GM18526 (cell line): ENCODE measurements around the gene MIEF2.

ENCODE experiments used
- POLR2A ChIP-seq: IDR thresholded peaks from 3 replicates; pipeline ENCODE4 v1.6.1; 2011; ENCODE audit not compliant: insufficient read length; ENCODE audit errors: extremely low read depth

The MIEF2 gene

DNA sequence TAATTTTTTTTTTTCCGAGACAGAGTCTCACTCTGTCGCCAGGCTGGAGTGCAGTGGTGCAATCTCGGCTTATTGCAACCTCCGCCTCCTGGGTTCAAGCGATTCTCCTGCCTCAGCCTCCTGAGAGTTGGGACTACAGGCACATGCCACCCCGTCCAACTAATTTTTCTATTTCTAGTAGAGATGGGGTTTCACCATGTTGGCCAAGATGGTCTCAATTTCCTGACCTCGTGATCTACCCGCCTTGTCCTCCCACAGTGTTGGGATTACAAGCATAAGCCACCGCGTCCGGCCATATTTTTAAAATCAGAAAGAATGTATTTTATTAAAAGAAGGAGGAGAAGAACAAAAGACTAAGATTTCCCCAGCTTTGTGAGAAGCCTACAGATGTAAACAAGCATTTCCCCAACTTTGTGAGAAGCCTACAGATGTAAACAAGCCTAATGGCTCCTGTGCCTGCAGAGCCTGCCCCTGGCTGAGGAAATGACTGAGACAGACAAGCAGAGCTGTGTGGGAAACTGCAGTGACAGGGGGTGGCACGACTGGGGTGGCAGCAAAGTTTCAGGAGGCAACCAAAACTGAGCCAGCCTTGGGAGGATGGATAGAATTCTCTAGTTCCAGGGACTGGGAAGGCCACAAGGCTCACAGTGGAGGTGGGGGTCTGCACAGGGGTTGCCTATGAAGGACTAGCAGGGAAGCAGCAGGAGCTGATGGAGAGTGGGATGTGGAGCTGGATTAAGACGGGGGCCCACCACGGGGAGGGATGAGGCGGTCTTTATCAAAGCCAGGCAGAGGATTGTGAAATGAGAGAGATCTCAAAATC is 31.5 kb downstream of the MIEF2 start:
- TF ChIP-seq POLR2A = no peak

DNA sequence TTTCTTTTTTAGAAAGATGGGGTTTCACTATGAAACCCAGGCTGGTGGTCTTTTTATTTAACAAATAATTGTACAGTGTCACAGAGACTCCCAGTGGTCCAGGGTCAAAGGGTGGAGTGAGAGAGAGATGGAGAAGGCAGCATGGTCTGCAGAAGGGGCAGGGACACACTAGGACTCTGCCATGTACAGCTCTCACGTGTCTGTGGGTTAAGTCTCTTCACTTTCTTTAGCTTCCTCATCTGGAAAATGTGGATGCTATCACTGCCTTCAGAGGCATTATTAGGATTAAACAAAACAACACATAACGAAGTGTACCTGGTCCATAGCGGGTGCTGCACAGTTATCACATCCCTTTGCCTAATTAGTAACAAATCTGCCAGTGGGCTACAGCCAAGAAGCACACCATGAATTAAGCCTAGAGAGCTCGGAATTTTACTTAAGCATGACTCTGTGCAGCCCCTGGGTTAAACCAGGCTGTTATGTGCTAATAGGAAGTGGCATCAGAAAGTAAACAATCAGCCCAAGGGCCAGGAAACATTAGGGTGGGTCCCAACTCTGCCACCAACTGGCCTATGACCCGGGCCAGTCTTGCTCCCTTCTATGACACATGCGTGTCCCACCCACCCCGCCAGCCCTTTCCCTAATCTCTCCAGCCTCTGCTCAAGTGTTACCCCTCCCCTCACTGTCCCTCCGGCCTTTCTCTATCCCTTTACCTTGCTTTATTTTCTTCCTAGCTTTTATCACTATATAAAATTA is 40.4 kb downstream of the MIEF2 start:
- no peak for TF ChIP-seq POLR2A

DNA sequence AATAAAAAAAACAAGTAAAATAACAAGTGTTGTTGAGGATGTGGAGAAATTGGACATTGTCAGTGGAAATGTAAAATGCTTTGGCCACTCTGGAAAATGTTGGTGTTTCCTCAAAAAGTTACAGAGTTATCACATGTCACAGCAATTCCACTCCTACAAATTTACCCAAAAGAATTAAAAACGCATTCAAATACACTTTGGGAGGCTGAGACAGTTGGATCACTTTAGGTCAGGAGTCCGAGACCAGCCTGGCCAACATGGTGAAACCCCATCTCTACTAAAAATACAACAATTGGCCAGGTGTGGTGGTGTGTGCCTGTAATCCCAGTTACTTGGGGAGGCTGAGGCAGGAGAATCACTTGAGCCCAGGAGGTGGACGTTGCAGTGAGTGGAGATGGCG is 48.7 kb downstream of the MIEF2 start:
- no peak for TF ChIP-seq POLR2A

DNA sequence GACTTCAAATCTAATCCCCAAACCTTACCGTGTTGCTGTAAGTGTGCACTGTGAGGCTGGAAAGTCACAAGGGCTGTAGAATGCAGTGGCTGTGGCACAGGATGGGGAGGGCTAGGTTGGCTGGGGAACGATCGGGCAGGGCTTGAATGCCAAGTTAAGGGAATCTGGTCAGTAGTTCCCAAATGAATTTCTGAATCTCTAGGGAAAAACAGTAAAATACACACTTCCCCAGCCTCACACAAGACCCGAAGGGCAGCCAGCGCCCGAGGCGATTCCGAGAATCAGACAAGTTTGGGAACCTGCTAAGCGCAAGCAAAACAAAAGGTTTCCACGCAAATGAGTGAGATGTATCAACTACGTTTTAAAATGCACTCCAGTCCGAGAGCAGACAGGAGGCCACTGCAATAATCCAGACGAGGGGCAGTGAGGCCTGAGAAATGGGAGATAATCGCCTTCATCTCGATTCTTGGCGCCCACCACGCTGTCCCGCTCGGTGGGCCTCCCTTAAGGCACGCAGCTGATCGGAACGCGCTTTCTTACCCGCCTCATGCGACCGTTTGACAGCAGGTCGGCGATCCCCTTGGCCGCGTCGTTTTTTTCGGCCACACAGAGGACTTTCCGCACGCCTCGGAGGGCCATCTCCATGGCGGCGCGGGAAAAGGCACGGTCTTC is 53.7 kb downstream of the MIEF2 start:
- TF ChIP-seq POLR2A = no peak

DNA sequence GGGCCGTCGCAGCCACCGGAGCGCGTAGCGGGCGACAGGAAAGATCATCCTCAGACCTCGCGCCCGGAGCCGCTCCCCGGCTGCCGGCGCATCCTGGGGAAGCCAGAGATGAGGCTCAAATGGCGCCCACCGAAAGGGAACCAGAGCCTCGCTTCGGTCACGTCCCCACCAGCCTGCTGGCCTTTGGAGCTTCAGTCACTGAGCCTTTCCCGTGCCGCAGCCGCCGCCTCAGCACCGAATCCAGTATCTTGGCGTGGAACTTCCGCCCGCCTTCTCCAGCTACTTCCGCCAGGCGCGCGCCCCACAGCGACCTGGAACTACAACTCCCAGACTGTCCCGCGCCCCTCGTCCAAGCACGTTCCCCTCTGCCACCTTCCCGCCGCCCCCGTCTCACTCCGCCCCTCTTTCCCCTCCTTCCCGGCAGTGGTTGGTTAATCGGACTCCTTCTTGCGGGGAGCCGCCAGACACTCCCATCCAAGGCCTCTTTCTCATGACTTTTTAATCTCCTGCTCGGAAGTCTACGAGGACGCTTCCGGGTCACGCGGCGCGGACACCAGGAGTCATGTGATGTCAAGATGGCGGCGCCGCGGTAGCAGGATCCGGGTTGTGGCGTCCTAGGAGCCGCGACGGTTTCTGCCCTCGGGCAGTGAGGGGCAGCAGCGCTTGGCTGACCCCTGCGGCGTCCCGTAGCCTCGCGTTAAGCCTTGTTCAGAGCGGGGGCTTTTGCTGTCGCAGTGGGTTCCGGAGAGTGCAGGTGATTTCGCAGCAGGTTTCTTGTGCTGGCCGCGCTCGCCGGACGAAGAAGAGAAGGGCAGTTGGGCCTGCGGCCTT is 54.5 kb downstream of the MIEF2 start, which contains the start of the genes SMCR8 and TOP3A:
TSS of gene SMCR8 (plus strand) at position 563 of the 831 bp plus-strand sequence. CDS start 497 bp downstream, outside the sequence.
TSS of gene TOP3A (minus strand) at position 264 of the 831 bp plus-strand sequence. CDS start at position 48, 216 bp downstream.
- peak; percentile 63 for TF ChIP-seq POLR2A

DNA sequence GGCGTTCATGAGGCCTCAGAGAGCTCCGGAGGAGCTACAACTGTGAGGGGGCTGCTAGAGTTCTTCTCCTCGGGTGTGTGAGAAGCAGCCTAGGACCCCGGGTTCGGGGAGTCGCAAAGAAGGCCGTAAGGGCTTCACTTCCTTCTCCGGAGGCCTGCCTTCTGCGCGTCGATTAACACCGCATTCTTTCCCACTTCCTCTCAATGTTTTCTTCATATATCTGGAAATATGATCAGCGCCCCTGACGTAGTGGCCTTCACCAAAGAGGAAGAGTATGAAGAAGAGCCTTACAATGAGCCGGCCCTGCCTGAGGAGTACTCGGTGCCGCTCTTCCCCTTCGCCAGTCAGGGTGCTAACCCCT is 55.1 kb downstream of the MIEF2 start:
- no peak for TF ChIP-seq POLR2A

DNA sequence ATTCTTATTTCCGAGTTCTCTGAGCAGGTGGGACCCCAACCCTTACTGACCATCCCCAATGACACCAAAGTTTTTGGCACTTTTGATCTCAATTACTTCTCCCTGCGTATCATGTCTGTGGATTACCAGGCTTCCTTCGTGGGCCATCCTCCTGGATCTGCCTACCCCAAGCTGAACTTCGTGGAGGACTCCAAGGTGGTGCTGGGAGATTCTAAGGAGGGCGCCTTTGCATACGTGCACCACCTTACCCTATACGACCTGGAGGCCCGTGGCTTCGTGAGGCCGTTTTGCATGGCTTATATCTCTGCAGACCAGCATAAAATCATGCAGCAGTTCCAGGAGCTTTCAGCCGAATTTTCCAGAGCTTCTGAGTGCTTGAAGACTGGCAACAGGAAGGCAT is 55.5 kb downstream of the MIEF2 start:
- no peak for TF ChIP-seq POLR2A
